ENCODE results near the gene TNS2. TPM values are rescaled to one million over a fixed set of nuclear protein-coding genes. Genes with fewer than 3 reads are reported as not detected.

TNS2 gene
- total and polyA plus RNA-seq, 10 of the 15 experiments (the other 5 are each of a cell fraction or from before 2014, with no cell fraction given): 0.03 to 0.72 (median 0.16) TPM; not detected in 4

DNA sequence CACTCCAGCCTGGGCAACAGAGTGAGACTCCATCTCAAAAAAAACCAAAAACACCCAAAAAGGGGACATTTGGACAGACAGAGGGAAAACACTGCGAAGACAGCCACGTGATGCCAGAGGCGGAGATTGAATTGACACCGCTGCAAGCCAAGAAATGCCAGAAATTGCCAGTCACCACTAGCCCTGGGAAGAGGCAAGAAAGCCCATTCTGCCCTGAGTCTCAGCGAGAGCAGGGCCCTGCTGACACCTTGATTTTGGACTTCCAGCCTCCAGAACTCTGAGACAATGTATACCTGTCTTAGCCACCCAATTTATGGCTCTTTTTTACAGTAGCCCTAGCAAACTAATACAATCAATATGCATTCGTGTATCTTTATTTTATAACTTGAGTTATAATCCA is 40.2 kb downstream of the TNS2 start (continued):
- TF ChIP-seq CBX3 (IDR thresholded peaks at IDR 0.05; ENCODE audit: borderline replicate concordance, low read depth) (no peak), SMARCA5 (IDR thresholded peaks at IDR 0.05) (no peak)

- Histone ChIP-seq H3K36me3 (ENCODE audit: control insufficient read depth in 2 of 2, insufficient read depth in 2 of 2, low read length in 1 of 2) (no peaks in the 10 kb centered on the region), H4K20me1 (ENCODE audit: control insufficient read depth, insufficient read depth) (no peaks in the 10 kb centered on the region), H3K27me3 (replicated peaks in 1 of 2; ENCODE audit: control insufficient read depth in 2 of 2, insufficient read depth in 2 of 2, low read length in 1 of 2) (peaks cover 0 to 8% of the 10 kb centered on the region in 2 experiments; a peak in 2 of 4 replicates), H3K79me2 (ENCODE audit: control insufficient read depth, insufficient read depth, low read length) (no peaks in the 10 kb centered on the region), H3K4me2 (ENCODE audit: control insufficient read depth, insufficient read depth) (no peak overlapping the region), H3K27ac (ENCODE audit: control insufficient read depth, insufficient read depth) (no peak overlapping the region), H3K9ac (ENCODE audit: control insufficient read depth, insufficient read depth, low read length) (no peak overlapping the region), H3K9me3 (replicated peaks; ENCODE audit: control insufficient read depth, insufficient read depth, low read length) (no peaks in the 10 kb centered on the region), H3K4me3 (no peak overlapping the region), H2AFZ (ENCODE audit: control insufficient read depth, low read depth, low read length) (no peak overlapping the region), H3K4me1 (ENCODE audit: control insufficient read depth, insufficient read depth, low read length) (no peaks in the 10 kb centered on the region)
- in situ Hi-C loops (cut with MboI): no loop called here
- no peak for ATAC-seq
- TF ChIP-seq ZNF274 (IDR thresholded peaks at IDR 0.05; ENCODE audit: insufficient read depth, insufficient read length): no peak
- no peak for TF ChIP-seq KLF5 (IDR thresholded peaks at IDR 0.05; ENCODE audit: partially characterized antibody)
- no peak for TF ChIP-seq MEF2A (IDR thresholded peaks at IDR 0.05; ENCODE audit: insufficient read depth, low read depth, low read length)
- TF ChIP-seq ZNF384 (IDR thresholded peaks at IDR 0.05; ENCODE audit: borderline replicate concordance, low read depth, low read length): no peak
- POLR2A ChIA-PET: interaction anchor here (1.3 to 1.6 kb wide), 2 partner anchors 10 to 12 kb away, joined by 3 to 7 read pairs; partner anchors contain the start of gene SPRYD3
- FAIRE-seq: no peak
- 0% methylated on average over 2 of the region's 2 CpGs for WGBS (ENCODE audit: insufficient coverage, insufficient replicate concordance, low lambda C conversion rate, missing lambda C conversion rate)
- CTCF ChIA-PET: interaction anchor here (0.8 to 3.0 kb wide), 4 partner anchors 9 to 36 kb away, joined by 4 to 17 read pairs (median 8); no protein-coding TSS in a partner anchor
- SMC1A ChIA-PET (ENCODE audit: uncharacterized antibody, unreplicated experiment): interaction anchor here (0.6 to 1.0 kb wide), 2 partner anchors 12 kb away, joined by 3 read pairs; partner anchors contain the start of gene SPRYD3
- RAD21 ChIA-PET (ENCODE audit: unreplicated experiment): no interaction called here
- intact Hi-C loops (cut with micrococcal nuclease; ENCODE audit: unreplicated experiment): no loop called here
- no peak for DNase-seq (ENCODE audit: low read depth, low spot score)
- no TSS peak for BruUV-seq (replicated peaks)
Observed at GRCh38 chr12:53090554-53090953, 40.7 kb downstream of the TNS2 start.

GRCh38 chr12:53091756-53092155 is 41.9 kb downstream of the TNS2 start:
- H3K4me2 ChIP-seq (ENCODE audit: control insufficient read depth, insufficient read depth): no peak overlapping the region
- TF ChIP-seq STAT3 (IDR thresholded peaks at IDR 0.05; ENCODE audit: low read depth, low read length) (no peak), POLR2AphosphoS2 (IDR thresholded peaks at IDR 0.05; ENCODE audit: low read depth, low read length) (no peak), ZZZ3 (IDR thresholded peaks at IDR 0.05; ENCODE audit: control insufficient read depth, insufficient read length, low read depth) (no peak), FOS (IDR thresholded peaks at IDR 0.05; ENCODE audit: borderline replicate concordance, extremely low read depth, insufficient read length) (no peak), MEF2A (IDR thresholded peaks at IDR 0.05; ENCODE audit: insufficient read depth, low read depth, low read length) (no peak), NFYA (IDR thresholded peaks at IDR 0.05; ENCODE audit: borderline replicate concordance, low read depth, low read length) (no peak), PAX8 (IDR thresholded peaks at IDR 0.05) (no peak)
- TF ChIP-seq, protein P1, sequence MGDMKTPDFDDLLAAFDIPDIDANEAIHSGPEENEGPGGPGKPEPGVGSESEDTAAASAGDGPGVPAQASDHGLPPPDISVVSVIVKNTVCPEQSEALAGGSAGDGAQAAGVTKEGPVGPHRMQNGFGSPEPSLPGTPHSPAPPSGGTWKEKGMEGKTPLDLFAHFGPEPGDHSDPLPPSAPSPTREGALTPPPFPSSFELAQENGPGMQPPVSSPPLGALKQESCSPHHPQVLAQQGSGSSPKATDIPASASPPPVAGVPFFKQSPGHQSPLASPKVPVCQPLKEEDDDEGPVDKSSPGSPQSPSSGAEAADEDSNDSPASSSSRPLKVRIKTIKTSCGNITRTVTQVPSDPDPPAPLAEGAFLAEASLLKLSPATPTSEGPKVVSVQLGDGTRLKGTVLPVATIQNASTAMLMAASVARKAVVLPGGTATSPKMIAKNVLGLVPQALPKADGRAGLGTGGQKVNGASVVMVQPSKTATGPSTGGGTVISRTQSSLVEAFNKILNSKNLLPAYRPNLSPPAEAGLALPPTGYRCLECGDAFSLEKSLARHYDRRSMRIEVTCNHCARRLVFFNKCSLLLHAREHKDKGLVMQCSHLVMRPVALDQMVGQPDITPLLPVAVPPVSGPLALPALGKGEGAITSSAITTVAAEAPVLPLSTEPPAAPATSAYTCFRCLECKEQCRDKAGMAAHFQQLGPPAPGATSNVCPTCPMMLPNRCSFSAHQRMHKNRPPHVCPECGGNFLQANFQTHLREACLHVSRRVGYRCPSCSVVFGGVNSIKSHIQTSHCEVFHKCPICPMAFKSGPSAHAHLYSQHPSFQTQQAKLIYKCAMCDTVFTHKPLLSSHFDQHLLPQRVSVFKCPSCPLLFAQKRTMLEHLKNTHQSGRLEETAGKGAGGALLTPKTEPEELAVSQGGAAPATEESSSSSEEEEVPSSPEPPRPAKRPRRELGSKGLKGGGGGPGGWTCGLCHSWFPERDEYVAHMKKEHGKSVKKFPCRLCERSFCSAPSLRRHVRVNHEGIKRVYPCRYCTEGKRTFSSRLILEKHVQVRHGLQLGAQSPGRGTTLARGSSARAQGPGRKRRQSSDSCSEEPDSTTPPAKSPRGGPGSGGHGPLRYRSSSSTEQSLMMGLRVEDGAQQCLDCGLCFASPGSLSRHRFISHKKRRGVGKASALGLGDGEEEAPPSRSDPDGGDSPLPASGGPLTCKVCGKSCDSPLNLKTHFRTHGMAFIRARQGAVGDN (IDR thresholded peaks at IDR 0.05): no peak

More at GRCh38 chr12:53091756-53092155, 41.9 kb downstream of the TNS2 start:
- H3K79me2 ChIP-seq (ENCODE audit: control insufficient read depth, insufficient read depth, low read length): no peaks in the 10 kb centered on the region
- in situ Hi-C loops (cut with MboI) (no loop called here), intact Hi-C loops (cut with micrococcal nuclease; ENCODE audit: unreplicated experiment) (no loop called here)
- H3K4me3 ChIP-seq: no peak overlapping the region
- H2AFZ ChIP-seq (ENCODE audit: control insufficient read depth, low read depth, low read length): no peak overlapping the region
- no peaks in the 10 kb centered on the region for H3K36me3 ChIP-seq (ENCODE audit: control insufficient read depth in 2 of 2, insufficient read depth in 2 of 2, low read length in 1 of 2)
- no peak for FAIRE-seq
- DNase-seq (ENCODE audit: low read depth, low spot score): no peak
- no TSS peak for BruUV-seq (replicated peaks)
- WGBS (ENCODE audit: insufficient coverage, insufficient replicate concordance, low lambda C conversion rate, missing lambda C conversion rate): 40% methylated on average over 6 of the region's 6 CpGs
- CTCF ChIA-PET: interaction anchor here (2.0 to 3.0 kb wide), 2 partner anchors 8 to 26 kb away, joined by 12 to 17 read pairs; no protein-coding TSS in a partner anchor
- no peak overlapping the region for H3K27ac ChIP-seq (ENCODE audit: control insufficient read depth, insufficient read depth)
- POLR2A ChIA-PET: no interaction called here
- H3K9ac ChIP-seq (ENCODE audit: control insufficient read depth, insufficient read depth, low read length): no peak overlapping the region
- ATAC-seq: no peak
- peaks cover 0 to 2% of the 10 kb centered on the region in 2 experiments; a peak in 2 of 4 replicates for H3K27me3 ChIP-seq (replicated peaks in 1 of 2; ENCODE audit: control insufficient read depth in 2 of 2, insufficient read depth in 2 of 2, low read length in 1 of 2)
- H3K4me1 ChIP-seq (ENCODE audit: control insufficient read depth, insufficient read depth, low read length): no peaks in the 10 kb centered on the region
- no peaks in the 10 kb centered on the region for H3K9me3 ChIP-seq (replicated peaks; ENCODE audit: control insufficient read depth, insufficient read depth, low read length)
- no peaks in the 10 kb centered on the region for H4K20me1 ChIP-seq (ENCODE audit: control insufficient read depth, insufficient read depth)
- SMC1A ChIA-PET (ENCODE audit: uncharacterized antibody, unreplicated experiment): interaction anchor here (1.3 kb wide), 1 partner anchor 19 kb away, joined by 3 read pairs; no protein-coding TSS in a partner anchor
- RAD21 ChIA-PET (ENCODE audit: unreplicated experiment): no interaction called here

Data from GM12878 (cell line).